Measurements from ENCODE around the gene VPS8.

DNA sequence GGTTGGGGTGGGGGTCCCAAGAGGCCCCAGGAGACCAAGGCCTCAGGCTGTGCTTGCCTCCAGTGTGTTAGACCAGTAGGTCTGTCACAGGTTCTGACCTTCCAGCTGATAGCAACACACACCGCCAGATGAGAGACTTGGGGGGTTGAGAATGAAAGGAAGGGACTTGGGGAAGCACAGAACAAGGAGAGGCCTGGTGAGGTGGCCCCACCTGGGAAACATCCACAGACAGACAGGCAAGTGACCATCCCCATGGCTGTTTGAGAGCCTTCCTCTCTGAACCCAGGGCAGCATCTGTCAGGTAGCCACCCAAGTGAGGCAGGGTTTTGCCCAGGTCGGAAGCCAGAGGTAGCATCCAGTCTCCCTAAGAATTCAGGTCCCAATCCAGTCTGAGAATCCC lies 35.0 kb upstream of the VPS8 start:
- TF ChIP-seq, protein P1, sequence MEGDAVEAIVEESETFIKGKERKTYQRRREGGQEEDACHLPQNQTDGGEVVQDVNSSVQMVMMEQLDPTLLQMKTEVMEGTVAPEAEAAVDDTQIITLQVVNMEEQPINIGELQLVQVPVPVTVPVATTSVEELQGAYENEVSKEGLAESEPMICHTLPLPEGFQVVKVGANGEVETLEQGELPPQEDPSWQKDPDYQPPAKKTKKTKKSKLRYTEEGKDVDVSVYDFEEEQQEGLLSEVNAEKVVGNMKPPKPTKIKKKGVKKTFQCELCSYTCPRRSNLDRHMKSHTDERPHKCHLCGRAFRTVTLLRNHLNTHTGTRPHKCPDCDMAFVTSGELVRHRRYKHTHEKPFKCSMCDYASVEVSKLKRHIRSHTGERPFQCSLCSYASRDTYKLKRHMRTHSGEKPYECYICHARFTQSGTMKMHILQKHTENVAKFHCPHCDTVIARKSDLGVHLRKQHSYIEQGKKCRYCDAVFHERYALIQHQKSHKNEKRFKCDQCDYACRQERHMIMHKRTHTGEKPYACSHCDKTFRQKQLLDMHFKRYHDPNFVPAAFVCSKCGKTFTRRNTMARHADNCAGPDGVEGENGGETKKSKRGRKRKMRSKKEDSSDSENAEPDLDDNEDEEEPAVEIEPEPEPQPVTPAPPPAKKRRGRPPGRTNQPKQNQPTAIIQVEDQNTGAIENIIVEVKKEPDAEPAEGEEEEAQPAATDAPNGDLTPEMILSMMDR (IDR thresholded peaks at IDR 0.05): no peak
- TF ChIP-seq POLR2A (IDR thresholded peaks at IDR 0.05): no peak

All from esophagus squamous epithelium (tissue), 4 donors.